Activated B cell treated with CpG ODN at 0.5 μM for 24 hours (primary cell): ENCODE results near the gene ADM2. TPM values are rescaled to one million over a fixed set of nuclear protein-coding genes. Genes with fewer than 3 reads are reported as not detected.

Experiments
- ATAC-seq: fragments of 200-7000 bp; cut with Tn5 transposase; one replicate; pipeline ENCODE4 v1.10.0; 2021; ENCODE audit warnings: low read depth, mild to moderate bottlenecking, moderate library complexity
- CTCF ChIA-PET: fragments of 350-600 bp; sonication (Branson Sonifier 250); formaldehyde crosslinking; loops from one replicate; lab custom pipeline; 2021; ENCODE audit warnings: antibody characterized with exemption; lab: Charles Lee
- POLR2A ChIA-PET: fragments of 350-600 bp; sonication (Branson Sonifier 250); formaldehyde crosslinking; loops from one replicate; lab custom pipeline; 2021; ENCODE audit warnings: antibody characterized with exemption; lab: Charles Lee
- DNase-seq: peaks from one replicate; pipeline ENCODE4 v3.0.0; 2022
- H3K27ac Mint-ChIP-seq: one replicate; pipeline ENCODE4 v1.8.0; 2020; ENCODE audit warnings: mixed read lengths
- H3K27me3 Mint-ChIP-seq: one replicate; pipeline ENCODE4 v1.8.0; 2021; ENCODE audit warnings: mixed read lengths
- H3K36me3 Mint-ChIP-seq: one replicate; pipeline ENCODE4 v1.8.0; 2021; ENCODE audit warnings: low read depth, mixed read lengths
- H3K4me1 Mint-ChIP-seq: one replicate; pipeline ENCODE4 v1.8.0; 2021; ENCODE audit warnings: mixed read lengths
- H3K4me3 Mint-ChIP-seq: one replicate; pipeline ENCODE4 v1.8.0; 2020; ENCODE audit warnings: mild to moderate bottlenecking, mixed read lengths
- H3K9me3 Mint-ChIP-seq: one replicate; pipeline ENCODE4 v1.8.0; 2020; ENCODE audit warnings: mixed read lengths
- intact Hi-C: fragments of 100-400 bp; cut with micrococcal nuclease; formaldehyde crosslinking; loops from one replicate; pipeline ENCODE4 v1.15.1; 2024
- total RNA-seq: library from RNA; stranded (reverse); gene quantifications from 2 replicates; pipeline ENCODE4 v1.2.3, GENCODE V29; 2022
- TF ChIP-seq, protein P1 (sequence below): fragments of 200-600 bp; IDR thresholded peaks from one replicate; pipeline ENCODE4 v1.8.0; 2022; ENCODE audit warnings: antibody characterized with exemption, mild to moderate bottlenecking

The ADM2 gene
- total RNA-seq, 1 donor from 2014 or later: 5.2 TPM

DNA sequence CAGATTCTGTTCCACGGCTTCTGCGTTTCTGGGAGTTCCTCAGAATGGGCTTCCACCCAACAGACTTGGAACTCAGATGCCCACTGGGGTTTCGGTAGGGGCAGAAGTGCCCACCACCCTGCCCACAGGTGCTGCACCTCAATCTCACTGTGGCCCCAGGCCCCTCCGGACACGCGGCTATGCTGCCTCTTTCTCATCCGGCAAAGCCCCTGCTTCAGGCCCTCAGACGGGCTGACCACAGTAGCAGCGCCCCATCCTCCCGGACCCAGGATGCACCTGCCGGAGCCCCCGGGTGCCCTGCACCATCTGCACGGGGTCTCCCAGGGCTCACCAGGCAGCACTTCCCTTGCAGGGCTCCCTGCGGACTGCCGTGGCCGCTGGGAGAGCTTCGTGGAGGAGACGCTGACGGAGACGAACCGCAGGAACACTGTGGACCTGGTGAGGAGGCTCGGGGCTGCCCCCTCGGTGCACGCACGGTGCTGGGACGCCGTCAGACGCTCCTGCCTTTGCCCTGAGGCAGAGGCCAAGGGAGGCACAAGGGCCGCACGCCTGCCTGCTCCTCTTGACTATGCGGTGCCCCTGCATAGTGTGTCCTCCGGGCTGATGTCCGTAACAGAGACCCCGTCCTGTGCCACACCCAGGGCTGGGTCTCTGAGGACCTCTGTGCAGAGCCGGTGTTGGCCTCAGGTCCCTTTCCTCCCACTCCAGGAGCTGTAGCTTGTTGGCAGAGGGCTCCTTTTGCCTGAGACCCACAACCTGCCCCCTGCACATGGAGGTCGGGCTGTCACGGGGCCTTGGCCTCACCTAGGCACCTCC is 45.1 kb upstream of the ADM2 start:
- ATAC-seq (no peak), DNase-seq (no peak)
- Mint-ChIP-seq H3K27ac (no peak overlapping the region), H3K36me3 (peaks cover 51% of the 10 kb centered on the region), H3K27me3 (no peaks in the 10 kb centered on the region), H3K4me3 (no peak overlapping the region), H3K9me3 (no peaks in the 10 kb centered on the region), H3K4me1 (no peaks in the 10 kb centered on the region)
- TF ChIP-seq, protein P1, sequence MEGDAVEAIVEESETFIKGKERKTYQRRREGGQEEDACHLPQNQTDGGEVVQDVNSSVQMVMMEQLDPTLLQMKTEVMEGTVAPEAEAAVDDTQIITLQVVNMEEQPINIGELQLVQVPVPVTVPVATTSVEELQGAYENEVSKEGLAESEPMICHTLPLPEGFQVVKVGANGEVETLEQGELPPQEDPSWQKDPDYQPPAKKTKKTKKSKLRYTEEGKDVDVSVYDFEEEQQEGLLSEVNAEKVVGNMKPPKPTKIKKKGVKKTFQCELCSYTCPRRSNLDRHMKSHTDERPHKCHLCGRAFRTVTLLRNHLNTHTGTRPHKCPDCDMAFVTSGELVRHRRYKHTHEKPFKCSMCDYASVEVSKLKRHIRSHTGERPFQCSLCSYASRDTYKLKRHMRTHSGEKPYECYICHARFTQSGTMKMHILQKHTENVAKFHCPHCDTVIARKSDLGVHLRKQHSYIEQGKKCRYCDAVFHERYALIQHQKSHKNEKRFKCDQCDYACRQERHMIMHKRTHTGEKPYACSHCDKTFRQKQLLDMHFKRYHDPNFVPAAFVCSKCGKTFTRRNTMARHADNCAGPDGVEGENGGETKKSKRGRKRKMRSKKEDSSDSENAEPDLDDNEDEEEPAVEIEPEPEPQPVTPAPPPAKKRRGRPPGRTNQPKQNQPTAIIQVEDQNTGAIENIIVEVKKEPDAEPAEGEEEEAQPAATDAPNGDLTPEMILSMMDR: no peak
- CTCF ChIA-PET: no interaction called here
- POLR2A ChIA-PET: interaction anchor here (0.6 kb wide), 1 partner anchor 154 kb away, joined by 3 read pairs; no protein-coding TSS in a partner anchor
- intact Hi-C loops: no loop called here

DNA sequence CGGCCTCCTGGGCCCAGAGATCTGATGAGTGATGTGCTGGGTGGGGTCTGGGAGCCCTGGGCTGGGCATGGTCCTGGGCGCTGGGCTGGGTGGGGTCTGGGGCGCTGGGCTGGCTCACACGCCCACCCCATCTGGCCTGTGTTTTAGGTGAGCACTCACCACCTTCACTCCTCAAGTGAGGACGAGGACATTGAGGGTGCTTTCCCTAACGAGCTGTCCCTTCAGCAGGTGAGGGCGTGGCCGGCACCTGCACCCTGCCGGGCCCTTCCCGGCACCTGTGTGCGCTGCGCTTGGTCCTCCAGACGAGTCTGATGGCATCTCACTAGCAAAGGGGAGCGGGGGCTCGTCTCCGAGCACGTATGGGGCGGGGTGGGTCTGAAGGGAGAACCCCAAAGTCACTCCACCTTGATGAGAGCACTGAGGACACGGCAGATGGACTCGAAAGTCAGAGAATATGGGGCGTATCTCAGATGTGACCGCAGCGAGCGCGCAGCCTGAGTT is 44.5 kb upstream of the ADM2 start:
- no peak for ATAC-seq
- H3K4me1 Mint-ChIP-seq: no peaks in the 10 kb centered on the region

GRCh38 chr22:50437511-50438304 is 43.6 kb upstream of the ADM2 start:
- ChIA-PET CTCF (no interaction called here), POLR2A (no interaction called here)
- H3K36me3 Mint-ChIP-seq: peaks cover 47% of the 10 kb centered on the region
- intact Hi-C loops: no loop called here
- no peaks in the 10 kb centered on the region for H3K4me1 Mint-ChIP-seq
- H3K9me3 Mint-ChIP-seq: no peaks in the 10 kb centered on the region
- H3K27me3 Mint-ChIP-seq: no peaks in the 10 kb centered on the region
- TF ChIP-seq, protein P1: no peak
- DNase-seq (no peak), ATAC-seq (no peak)
- H3K27ac Mint-ChIP-seq: no peak overlapping the region
- H3K4me3 Mint-ChIP-seq: no peak overlapping the region

More for the DNA sequence above, 44.5 kb upstream of the ADM2 start:
- DNase-seq: no peak
- H3K36me3 Mint-ChIP-seq: peaks cover 49% of the 10 kb centered on the region
- H3K27ac Mint-ChIP-seq: no peak overlapping the region
- ChIA-PET POLR2A (interaction anchor here (0.6 kb wide), 1 partner anchor 153 kb away, joined by 3 read pairs; no protein-coding TSS in a partner anchor), CTCF (no interaction called here)
- H3K27me3 Mint-ChIP-seq: no peaks in the 10 kb centered on the region
- TF ChIP-seq, protein P1: no peak
- H3K4me3 Mint-ChIP-seq: no peak overlapping the region
- intact Hi-C loops: no loop called here
- H3K9me3 Mint-ChIP-seq: no peaks in the 10 kb centered on the region

GRCh38 chr22:50438305-50439275 is 42.8 kb upstream of the ADM2 start:
- Mint-ChIP-seq H3K4me3 (no peak overlapping the region), H3K27me3 (no peaks in the 10 kb centered on the region), H3K9me3 (no peaks in the 10 kb centered on the region), H3K36me3 (peaks cover 51% of the 10 kb centered on the region), H3K4me1 (peaks cover 2% of the 10 kb centered on the region), H3K27ac (no peak overlapping the region)
- ChIA-PET POLR2A (no interaction called here), CTCF (no interaction called here)
- intact Hi-C loops: no loop called here
- DNase-seq: no peak
- TF ChIP-seq, protein P1: no peak
- no peak for ATAC-seq
